PC-3 (cell line): Measurements from ENCODE around the gene SHISA2. TPM values are rescaled to one million over a fixed set of nuclear protein-coding genes. Genes with fewer than 3 reads are reported as not detected.

ENCODE experiments used
- ATAC-seq: fragments of 200-7000 bp; cut with Tn5 transposase; 2 replicates; pipeline ENCODE4 v1.9.1; 2020; ENCODE audit warnings: mild to moderate bottlenecking, moderate library complexity
- BruUV-seq: library from RNA; stranded (reverse); fragments of 400-500 nt; replicated peaks from 2 replicates; lab custom pipeline; 2021; lab: Mats Ljungman, UMichigan
- CTCF ChIA-PET: fragments of 300-600 bp; sonication (Branson Sonifier 250); formaldehyde crosslinking; loops from one replicate; lab custom pipeline; 2022; ENCODE audit warnings: antibody characterized with exemption; lab: Charles Lee
- POLR2A ChIA-PET: fragments of 300-600 bp; sonication (Branson Sonifier 250); formaldehyde crosslinking; loops from one replicate; lab custom pipeline; 2022; ENCODE audit warnings: antibody characterized with exemption; ENCODE audit not compliant: unreplicated experiment; lab: Charles Lee
- DNase-seq: peaks from one replicate; pipeline ENCODE4 v3.0.0-alpha.2; 2015
- H2AFZ ChIP-seq: fragments of 300-600 bp; sonication (generic); 2 replicates; pipeline ENCODE4 v1.6.0; 2016; ENCODE audit warnings: antibody characterized with exemption, low read length
- H3F3A ChIP-seq: fragments of 300-600 bp; sonication (generic); one replicate; pipeline ENCODE4 v1.6.0; 2017; ENCODE audit warnings: antibody characterized with exemption, low read length, control low read depth, mild to moderate bottlenecking; ENCODE audit not compliant: unreplicated experiment
- H3K27ac ChIP-seq: fragments of 300-600 bp; sonication (generic); 2 replicates; pipeline ENCODE4 v1.5.1; 2016; ENCODE audit warnings: mild to moderate bottlenecking, low read length
- H3K27me3 ChIP-seq: fragments of 300-600 bp; sonication (generic); 2 replicates; pipeline ENCODE4 v1.6.1; 2016; ENCODE audit warnings: low read length, mixed read lengths
- H3K36me3 ChIP-seq: fragments of 300-600 bp; sonication (generic); 2 replicates; pipeline ENCODE4 v1.6.1; 2016; ENCODE audit warnings: low read depth, mixed run types, low read length, mixed read lengths
- H3K4me1 ChIP-seq: fragments of 300-600 bp; sonication (generic); 2 replicates; pipeline ENCODE4 v1.5.1; 2016; ENCODE audit warnings: low read length; ENCODE audit not compliant: insufficient read depth
- H3K4me2 ChIP-seq: fragments of 300-600 bp; sonication (generic); 2 replicates; pipeline ENCODE4 v1.6.0; 2016; ENCODE audit warnings: low read length
- H3K4me3 ChIP-seq: fragments of 300-600 bp; sonication (generic); 2 replicates; pipeline ENCODE4 v1.5.1; 2016; ENCODE audit warnings: mild to moderate bottlenecking, low read length, mixed read lengths
- H3K79me2 ChIP-seq: fragments of 300-600 bp; sonication (generic); 2 replicates; pipeline ENCODE4 v1.6.1; 2017; ENCODE audit warnings: low read length, mixed read lengths
- H3K9ac ChIP-seq: fragments of 300-600 bp; sonication (generic); 2 replicates; pipeline ENCODE4 v1.6.0; 2016; ENCODE audit warnings: mild to moderate bottlenecking, low read length
- H3K9me2 ChIP-seq: fragments of 300-600 bp; sonication (generic); replicated peaks from 2 replicates; pipeline ENCODE4 v1.6.1; 2016; ENCODE audit warnings: mixed run types, low read length, mixed read lengths
- H3K9me3 ChIP-seq: fragments of 300-600 bp; sonication (generic); 2 replicates; pipeline ENCODE4 v1.6.1; 2016; ENCODE audit warnings: low read length, mixed read lengths
- H4K20me1 ChIP-seq: fragments of 300-600 bp; sonication (generic); 2 replicates; pipeline ENCODE4 v1.6.1; 2016; ENCODE audit warnings: low read length, mixed read lengths
- EZH2 ChIP-seq: fragments of 300-600 bp; sonication (generic); IDR thresholded peaks from one replicate; pipeline ENCODE4 v1.6.1; 2017; ENCODE audit warnings: antibody characterized with exemption, mild to moderate bottlenecking, low read length; ENCODE audit not compliant: unreplicated experiment
- EZH2phosphoT487 ChIP-seq: fragments of 300-600 bp; sonication (generic); IDR thresholded peaks from 2 replicates; pipeline ENCODE4 v1.6.1; 2018; ENCODE audit warnings: mild to moderate bottlenecking, antibody characterized with exemption, low read length, borderline replicate concordance
- intact Hi-C: fragments of 100-400 bp; cut with micrococcal nuclease; formaldehyde crosslinking; loops from 2 replicates; pipeline ENCODE4 v1.9.0; 2023
- total RNA-seq: library from RNA; depleted of rRNA; stranded (reverse); fragments of >200 nt; gene quantifications from 2 replicates; pipeline ENCODE4 v1.2.3, GENCODE V29; 2014; rRNA removed
- TF ChIP-seq, protein P1 (sequence below): fragments of 300-600 bp; sonication (generic); conservative IDR thresholded peaks from 2 replicates; pipeline ENCODE4 v1.5.1; 2017; ENCODE audit warnings: antibody characterized with exemption, low read depth, mild to moderate bottlenecking, low read length

Gene SHISA2
- total RNA-seq, 1 experiment from 2014 or later, result 7.8 TPM

DNA sequence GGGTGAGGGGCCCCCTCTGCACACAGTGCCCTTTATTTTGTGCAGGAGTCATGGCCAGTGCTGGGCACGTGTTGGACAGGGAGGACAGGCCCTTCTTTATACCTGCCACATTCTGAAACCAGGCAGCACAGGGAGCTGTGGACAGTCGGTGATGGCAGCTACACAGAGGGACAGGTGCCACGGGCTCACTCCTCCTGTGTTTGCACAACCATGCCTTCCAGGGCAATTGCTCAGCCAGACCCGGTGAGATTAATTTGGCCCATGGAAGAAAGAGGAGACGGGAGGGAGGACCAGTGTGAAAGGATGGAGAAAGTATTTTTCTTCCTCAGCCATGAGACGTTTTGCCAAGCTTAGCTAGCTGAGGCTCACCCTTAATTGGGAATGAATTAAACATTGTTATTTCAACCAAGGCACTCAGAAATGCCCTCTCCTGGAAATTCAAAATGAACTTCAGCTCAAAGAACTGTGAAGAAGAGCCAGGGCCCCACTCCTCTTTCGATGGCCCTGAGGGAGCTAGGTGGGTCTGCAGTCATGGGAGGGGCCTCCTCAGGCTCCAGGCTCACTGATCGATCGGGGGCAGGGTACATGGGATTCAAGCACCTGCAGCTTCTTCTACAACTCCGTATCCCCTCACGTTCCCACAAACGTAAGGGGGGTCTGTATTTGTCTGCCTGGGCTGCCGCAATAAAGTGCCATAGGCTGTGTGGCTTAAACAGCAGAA is 41.2 kb downstream of the SHISA2 start:
- Histone ChIP-seq H3K9me2 (no peaks in the 10 kb centered on the region), H3K36me3 (no peaks in the 10 kb centered on the region), H3K4me2 (no peak overlapping the region), H4K20me1 (no peaks in the 10 kb centered on the region), H3K9me3 (no peaks in the 10 kb centered on the region), H3K27me3 (no peaks in the 10 kb centered on the region), H3F3A (no peaks in the 10 kb centered on the region), H2AFZ (no peak overlapping the region), H3K27ac (no peak overlapping the region), H3K9ac (no peak overlapping the region), H3K4me3 (no peak overlapping the region), H3K4me1 (no peaks in the 10 kb centered on the region), H3K79me2 (no peaks in the 10 kb centered on the region)
- no TSS peak for BruUV-seq
- ATAC-seq (no peak), DNase-seq (no peak)
- POLR2A ChIA-PET, result no interaction called here
- intact Hi-C loops, result no loop called here
- TF ChIP-seq, protein P1, sequence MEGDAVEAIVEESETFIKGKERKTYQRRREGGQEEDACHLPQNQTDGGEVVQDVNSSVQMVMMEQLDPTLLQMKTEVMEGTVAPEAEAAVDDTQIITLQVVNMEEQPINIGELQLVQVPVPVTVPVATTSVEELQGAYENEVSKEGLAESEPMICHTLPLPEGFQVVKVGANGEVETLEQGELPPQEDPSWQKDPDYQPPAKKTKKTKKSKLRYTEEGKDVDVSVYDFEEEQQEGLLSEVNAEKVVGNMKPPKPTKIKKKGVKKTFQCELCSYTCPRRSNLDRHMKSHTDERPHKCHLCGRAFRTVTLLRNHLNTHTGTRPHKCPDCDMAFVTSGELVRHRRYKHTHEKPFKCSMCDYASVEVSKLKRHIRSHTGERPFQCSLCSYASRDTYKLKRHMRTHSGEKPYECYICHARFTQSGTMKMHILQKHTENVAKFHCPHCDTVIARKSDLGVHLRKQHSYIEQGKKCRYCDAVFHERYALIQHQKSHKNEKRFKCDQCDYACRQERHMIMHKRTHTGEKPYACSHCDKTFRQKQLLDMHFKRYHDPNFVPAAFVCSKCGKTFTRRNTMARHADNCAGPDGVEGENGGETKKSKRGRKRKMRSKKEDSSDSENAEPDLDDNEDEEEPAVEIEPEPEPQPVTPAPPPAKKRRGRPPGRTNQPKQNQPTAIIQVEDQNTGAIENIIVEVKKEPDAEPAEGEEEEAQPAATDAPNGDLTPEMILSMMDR, result no peak
- TF ChIP-seq EZH2 (no peak), EZH2phosphoT487 (no peak)
- CTCF ChIA-PET, result no interaction called here

DNA sequence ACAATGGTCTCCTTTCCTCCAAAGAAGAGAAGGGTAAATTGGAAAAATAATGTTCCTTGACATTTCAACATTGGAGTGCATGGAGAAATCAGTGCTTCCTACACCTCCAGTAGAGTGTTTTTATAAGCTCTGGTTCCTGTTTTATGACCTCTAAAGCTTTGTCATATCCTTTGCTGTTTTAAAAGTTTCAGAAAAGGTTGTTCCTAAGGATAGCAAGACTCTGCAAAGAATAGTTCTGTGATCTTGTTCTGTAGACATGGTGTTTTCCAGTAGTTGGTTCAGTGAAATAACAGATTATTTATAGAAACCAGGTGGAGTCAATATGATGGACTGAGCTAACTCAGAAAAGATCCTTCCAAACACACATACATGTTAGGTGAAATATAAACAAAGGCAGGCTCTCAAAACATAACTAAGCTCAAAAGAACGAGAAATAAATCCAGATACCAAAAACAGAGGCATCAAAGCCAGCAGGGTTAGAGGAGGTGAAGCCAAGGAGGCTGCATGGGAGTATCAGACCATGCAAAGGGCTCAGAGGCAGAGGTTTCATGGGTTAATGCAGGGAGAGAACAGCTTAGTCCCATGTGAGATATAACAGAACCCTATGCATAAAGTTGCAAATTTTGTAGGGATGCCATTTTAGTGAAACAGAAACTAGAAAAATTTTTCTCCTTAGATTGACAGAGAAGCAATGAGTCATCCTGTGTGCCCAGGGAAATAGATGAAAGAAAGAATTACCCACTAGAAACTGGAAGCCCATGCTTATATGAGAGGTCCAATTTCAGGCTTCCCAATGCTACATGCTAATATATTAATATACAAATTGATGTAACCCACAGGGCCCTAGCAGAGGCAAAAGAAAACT is 44.3 kb downstream of the SHISA2 start:
- Histone ChIP-seq H3K9me3 (no peaks in the 10 kb centered on the region), H3K9me2 (no peaks in the 10 kb centered on the region), H3F3A (no peaks in the 10 kb centered on the region), H3K27me3 (no peaks in the 10 kb centered on the region), H3K36me3 (no peaks in the 10 kb centered on the region), H2AFZ (no peak overlapping the region), H3K4me2 (peak overlapping the region; percentile 47; the same call in 1 of the 2 replicates), H3K4me1 (no peaks in the 10 kb centered on the region), H3K27ac (no peak overlapping the region), H3K79me2 (no peaks in the 10 kb centered on the region), H3K4me3 (no peak overlapping the region), H3K9ac (no peak overlapping the region), H4K20me1 (no peaks in the 10 kb centered on the region)
- no TSS peak for BruUV-seq
- no peak for TF ChIP-seq EZH2
- no peak for TF ChIP-seq EZH2phosphoT487
- TF ChIP-seq, protein P1, result no peak
- POLR2A ChIA-PET, result interaction anchor here (0.6 kb wide), 1 partner anchor 11 kb away, joined by 5 read pairs; no protein-coding TSS in a partner anchor
- CTCF ChIA-PET, result no interaction called here
- DNase-seq, result peak; percentile 25
- intact Hi-C loops, result no loop called here
- peak; percentile 50 for ATAC-seq

Other genes starting within 250 kb of the SHISA2 start
- 23.8 and 34.0 TPM in 2 replicates for gene RNF6, start 170.3 kb upstream of the SHISA2 start, total RNA-seq
- 14.5 and 18.7 TPM in 2 replicates for gene CDK8, start 202.1 kb upstream of the SHISA2 start, total RNA-seq